Thyroid gland (tissue), 4 donors: ENCODE data around the gene LRP2BP.

ENCODE experiments used
- CTCF ChIP-seq, 6 experiments: fragments of 200-600 bp in 3 of 6; fragments of 450-650 bp in 3 of 6; sonication (generic) in 3 of 6; IDR thresholded peaks; one replicate each; pipeline ENCODE4 v1.5.1; 2016 to 2019; ENCODE audit warnings: antibody characterized with exemption in 6 of 6, mild to moderate bottlenecking in 2 of 6, inconsistent platforms in 1 of 6, moderate library complexity in 1 of 6
- POLR2A ChIP-seq, 2 donors: fragments of 450-650 bp; IDR thresholded peaks; one replicate each; pipeline ENCODE4 v1.6.1; 2017; ENCODE audit warnings: antibody characterized with exemption in 2 of 2, mild to moderate bottlenecking in 2 of 2, moderate library complexity in 1 of 2

DNA sequence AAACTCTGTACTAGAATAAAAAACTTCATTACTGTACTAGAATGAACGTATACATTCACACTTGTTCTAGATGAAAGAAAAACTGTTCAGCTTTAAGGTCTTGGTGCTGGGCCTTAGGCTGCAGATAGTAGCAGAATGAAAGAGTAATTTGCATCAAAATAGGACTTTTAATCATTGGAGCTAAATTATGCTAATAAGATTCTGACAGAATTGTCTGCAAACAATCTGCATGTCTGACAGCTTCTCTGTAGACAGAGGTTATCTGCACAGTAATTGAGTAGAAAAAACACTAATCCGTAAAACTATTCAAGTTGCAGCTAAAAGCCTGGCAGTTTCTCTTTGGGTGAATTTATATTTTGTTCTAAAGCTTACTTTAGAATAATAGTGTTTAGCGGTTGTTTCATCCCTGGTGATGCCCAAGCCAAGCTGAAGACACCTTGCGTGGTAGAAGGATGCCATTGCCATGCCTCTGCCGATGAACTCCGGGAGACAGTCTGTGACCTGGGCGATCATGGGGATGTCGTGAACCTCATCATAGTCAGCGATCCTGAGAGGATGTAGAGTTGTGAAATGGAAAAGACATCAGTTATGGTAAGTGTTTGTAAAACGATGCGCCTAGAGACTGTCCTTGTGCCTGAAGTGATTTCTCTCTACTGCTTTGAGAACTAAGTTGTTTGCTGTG is 25.3 kb downstream of the LRP2BP start:
- no peak for TF ChIP-seq CTCF (IDR thresholded peaks at IDR 0.05)
- no peak for TF ChIP-seq POLR2A (IDR thresholded peaks at IDR 0.05)
